Endothelial cell of umbilical vein (primary cell): ENCODE data around the gene RNPEPL1.

Experiments
- CTCF ChIP-seq, 2 donors: IDR thresholded peaks; 1 replicate in 1 of 2; 2 replicates in 1 of 2; pipeline ENCODE4 v1.5.1; 2011; ENCODE audit warnings: low read length in 2 of 2, mild to moderate bottlenecking in 2 of 2, moderate library complexity in 2 of 2, control low read depth in 1 of 2, inconsistent platforms in 1 of 2, low read depth in 1 of 2; ENCODE audit not compliant: insufficient read depth in 1 of 2; ENCODE audit errors: extremely low read depth in 1 of 2
- POLR2A ChIP-seq: IDR thresholded peaks from 2 replicates; pipeline ENCODE4 v1.6.1; 2012; ENCODE audit warnings: low read depth, mild to moderate bottlenecking, control low read depth, low read length
- POLR2AphosphoS5 ChIP-seq: IDR thresholded peaks from 2 replicates; pipeline ENCODE4 v1.6.1; 2012; ENCODE audit warnings: low read depth, mild to moderate bottlenecking, control low read depth, low read length, moderate library complexity; ENCODE audit not compliant: insufficient read depth

GRCh38 chr2:240560480-240561324 is 7.6 kb upstream of the RNPEPL1 start:
- TF ChIP-seq CTCF (IDR thresholded peaks at IDR 0.05; ENCODE audit: extremely low read depth in 1 of 2, insufficient read depth in 1 of 2, low read depth in 1 of 2, low read length in 2 of 2) = peak; percentile 12 to 48
- TF ChIP-seq POLR2A = peak; percentile 92
- TF ChIP-seq POLR2AphosphoS5 = peak; percentile 96
